Measurements from ENCODE around the gene CLEC4M.
"Not testable (repeated sequence)": the region's sequence is repeated elsewhere in the genome, so short reads cannot be mapped to it uniquely, and the experiment has no call there.

CLEC4M gene

DNA sequence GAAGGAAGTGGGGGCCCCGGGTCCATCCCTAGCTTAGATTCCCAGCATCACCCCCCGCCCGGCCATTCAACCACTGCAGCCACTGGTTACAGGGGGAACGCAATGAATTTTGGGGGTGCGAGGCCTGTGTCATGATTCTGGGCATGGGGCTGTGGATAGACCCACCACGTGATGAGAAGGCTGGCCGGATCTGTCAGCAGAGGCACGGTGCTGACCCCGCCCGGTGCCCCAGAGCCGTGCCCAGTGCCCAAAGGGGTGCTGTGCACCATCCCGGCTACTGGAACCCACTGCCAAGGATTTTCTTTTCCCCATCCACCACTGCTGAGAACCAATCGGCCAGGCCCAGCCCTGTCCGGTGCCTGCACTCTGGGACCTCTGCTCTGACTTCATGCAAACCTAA is 27.4 kb downstream of the CLEC4M start:
- TF ChIP-seq, protein P1, sequence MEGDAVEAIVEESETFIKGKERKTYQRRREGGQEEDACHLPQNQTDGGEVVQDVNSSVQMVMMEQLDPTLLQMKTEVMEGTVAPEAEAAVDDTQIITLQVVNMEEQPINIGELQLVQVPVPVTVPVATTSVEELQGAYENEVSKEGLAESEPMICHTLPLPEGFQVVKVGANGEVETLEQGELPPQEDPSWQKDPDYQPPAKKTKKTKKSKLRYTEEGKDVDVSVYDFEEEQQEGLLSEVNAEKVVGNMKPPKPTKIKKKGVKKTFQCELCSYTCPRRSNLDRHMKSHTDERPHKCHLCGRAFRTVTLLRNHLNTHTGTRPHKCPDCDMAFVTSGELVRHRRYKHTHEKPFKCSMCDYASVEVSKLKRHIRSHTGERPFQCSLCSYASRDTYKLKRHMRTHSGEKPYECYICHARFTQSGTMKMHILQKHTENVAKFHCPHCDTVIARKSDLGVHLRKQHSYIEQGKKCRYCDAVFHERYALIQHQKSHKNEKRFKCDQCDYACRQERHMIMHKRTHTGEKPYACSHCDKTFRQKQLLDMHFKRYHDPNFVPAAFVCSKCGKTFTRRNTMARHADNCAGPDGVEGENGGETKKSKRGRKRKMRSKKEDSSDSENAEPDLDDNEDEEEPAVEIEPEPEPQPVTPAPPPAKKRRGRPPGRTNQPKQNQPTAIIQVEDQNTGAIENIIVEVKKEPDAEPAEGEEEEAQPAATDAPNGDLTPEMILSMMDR (conservative IDR thresholded peaks at IDR 0.05; ENCODE audit: low read depth, low read length), result no peak
- no peak overlapping the region for H3K4me3 ChIP-seq (ENCODE audit: low read depth, low read length)
- no peak for DNase-seq (ENCODE audit: low read depth)

DNA sequence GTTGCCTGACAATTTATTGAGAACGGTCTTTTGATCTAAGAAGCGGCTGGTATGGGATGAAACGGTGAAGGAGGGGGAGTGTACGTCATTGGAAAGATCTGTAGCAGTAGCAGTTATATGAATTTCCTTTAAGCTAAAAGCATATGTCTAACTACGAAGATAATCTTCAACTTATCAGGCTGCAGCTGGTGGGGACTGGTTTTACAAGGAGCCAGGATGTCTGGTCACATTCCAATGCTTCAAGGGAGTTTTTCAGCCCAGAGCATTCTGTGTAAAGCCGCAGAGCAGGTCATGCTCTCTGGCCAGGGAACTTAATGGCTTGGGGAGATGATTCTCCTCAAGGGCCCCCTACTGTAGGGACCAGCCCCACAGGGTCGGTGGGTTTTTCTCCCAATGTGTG is 29.2 kb downstream of the CLEC4M start:
- TF ChIP-seq, protein P1 (conservative IDR thresholded peaks at IDR 0.05; ENCODE audit: low read depth, low read length), result no peak
- DNase-seq (ENCODE audit: low read depth), result peak; percentile 23
- H3K4me3 ChIP-seq (ENCODE audit: low read depth, low read length), result no peak overlapping the region

DNA sequence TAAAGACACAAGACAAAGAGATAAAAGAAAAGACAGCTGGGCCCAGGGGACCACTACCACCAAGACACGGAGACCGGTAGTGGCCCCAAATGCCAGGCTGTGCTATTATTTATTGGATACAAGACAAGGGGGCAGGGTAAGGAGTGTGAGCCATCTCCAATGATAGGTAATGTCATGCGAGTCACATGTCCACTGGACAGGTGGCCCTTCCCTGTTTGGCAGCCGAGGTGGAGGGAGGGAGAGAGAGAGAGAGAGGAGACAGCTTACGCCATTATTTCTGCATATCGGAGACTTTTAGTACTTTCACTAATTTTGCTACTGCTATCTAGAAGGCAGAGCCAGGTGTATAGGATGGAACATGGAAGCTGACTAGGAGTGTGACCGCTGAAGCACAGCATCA is 29.7 kb downstream of the CLEC4M start:
- H3K4me3 ChIP-seq (ENCODE audit: low read depth, low read length); DNase-seq (ENCODE audit: low read depth): not testable (repeated sequence)

DNA sequence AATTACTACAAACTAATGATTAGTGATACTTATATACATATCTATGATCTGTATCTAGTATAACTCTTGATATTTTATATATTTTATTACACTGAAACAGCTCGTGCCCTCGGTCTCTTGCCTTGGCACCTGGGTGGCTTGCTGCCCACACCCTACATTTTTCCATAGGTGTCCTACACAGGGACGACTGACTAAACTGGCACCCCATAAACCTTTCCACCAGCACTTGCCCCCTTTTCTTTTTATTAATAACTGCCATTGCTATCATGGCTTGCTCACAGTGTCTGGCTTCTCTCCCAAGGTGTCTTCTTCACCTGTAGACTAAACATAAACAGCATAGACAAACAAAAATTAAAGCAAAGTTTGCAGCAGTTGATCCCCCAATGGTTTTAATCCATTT is 30.4 kb downstream of the CLEC4M start:
- no peak for DNase-seq (ENCODE audit: low read depth)
- no peak overlapping the region for H3K4me3 ChIP-seq (ENCODE audit: low read depth, low read length)
- TF ChIP-seq, protein P1 (conservative IDR thresholded peaks at IDR 0.05; ENCODE audit: low read depth, low read length), result no peak

DNA sequence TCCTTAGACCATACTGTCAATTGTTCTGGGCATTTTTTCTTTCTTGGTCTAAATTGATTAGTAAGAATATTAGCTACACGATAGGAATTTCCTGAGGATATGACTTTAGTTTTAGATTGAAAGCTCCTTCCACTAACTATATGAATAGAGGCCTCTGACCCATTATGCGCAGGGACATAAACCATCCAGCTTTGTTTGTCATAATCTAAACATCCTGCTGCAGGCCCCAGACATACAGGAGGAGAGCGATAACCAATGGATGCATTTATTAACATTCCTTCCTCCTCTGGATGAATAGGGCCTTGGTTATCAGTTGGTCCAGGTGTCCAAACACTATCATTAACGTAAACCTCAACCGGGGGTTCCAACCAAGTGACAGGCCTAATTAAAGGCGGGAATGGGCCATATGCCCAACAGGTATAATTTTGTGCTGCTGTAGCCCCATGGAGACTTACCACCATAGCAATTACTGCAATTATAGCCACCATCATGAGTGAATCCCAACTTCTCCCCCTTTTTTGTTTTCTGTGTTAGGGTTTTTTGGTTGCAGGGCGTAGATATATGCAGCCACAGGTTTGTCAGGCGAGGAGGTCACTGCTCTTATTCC is 32.6 kb downstream of the CLEC4M start:
- TF ChIP-seq, protein P1 (conservative IDR thresholded peaks at IDR 0.05; ENCODE audit: low read depth, low read length), result no peak
- no peak overlapping the region for H3K4me3 ChIP-seq (ENCODE audit: low read depth, low read length)
- DNase-seq (ENCODE audit: low read depth), result no peak

DNA sequence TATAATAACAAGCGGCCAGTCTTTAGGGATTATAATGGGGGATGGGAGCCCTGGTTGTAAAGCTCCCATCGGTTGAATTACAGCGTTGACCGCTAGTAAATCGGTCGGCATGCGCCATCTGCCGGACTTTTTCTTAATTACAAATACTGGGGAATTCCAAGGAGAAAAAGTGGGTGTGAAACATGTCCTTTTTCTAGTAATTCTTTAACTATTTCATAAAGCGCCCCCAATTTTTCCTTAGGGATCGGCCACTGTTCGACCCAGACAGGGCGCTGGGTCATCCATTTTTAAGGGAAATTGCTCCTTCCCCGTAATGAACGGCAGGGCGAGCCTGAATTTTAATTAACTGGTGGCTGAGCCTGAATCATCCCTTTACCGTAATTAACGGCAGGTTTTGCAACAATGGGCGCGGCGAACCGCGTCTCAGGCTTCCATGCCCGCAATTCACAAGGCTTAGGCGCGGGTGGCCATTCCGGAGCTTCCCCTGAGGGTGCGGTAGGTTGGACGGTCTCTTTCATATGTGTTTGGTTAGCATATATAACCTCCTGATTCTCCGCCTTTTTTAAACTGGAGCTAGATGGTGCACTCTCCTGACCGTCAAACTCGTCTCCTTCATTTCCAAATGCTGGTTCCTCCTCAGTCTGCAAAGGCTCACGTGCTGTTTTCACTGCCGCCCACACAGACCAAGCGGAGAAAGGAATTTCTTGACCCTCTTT is 36.8 kb downstream of the CLEC4M start:
- TF ChIP-seq, protein P1 (conservative IDR thresholded peaks at IDR 0.05; ENCODE audit: low read depth, low read length), result peak; percentile 74
- peak; percentile 85 for DNase-seq (ENCODE audit: low read depth)
- peak overlapping the region; percentile 22 for H3K4me3 ChIP-seq (ENCODE audit: low read depth, low read length)

DNA sequence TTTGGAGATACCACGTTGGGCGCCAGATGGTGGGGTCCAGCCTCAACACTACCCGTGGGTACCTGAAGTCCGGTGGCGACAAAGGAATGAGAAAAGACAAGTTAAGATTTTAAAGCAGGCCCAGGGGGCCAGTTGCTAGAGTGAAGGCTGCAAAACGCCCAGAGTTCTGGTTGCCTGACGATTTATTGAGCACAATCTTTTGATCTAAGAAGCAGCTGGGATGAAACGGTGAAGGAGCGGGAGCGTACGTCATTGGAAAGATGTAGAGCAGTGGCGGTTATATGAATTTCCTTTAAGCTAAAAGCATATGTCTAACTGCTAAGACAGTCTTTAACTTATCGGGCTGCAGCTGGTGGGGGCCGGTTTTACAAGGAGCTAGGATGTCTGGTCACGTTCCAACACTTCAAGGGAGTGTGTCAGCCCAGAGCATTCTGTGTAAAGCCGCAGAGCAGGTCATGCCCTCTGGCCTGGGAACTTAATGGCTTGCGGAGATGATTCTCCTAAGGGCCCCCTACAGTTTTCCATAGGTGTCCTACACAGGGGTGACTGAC is 38.1 kb downstream of the CLEC4M start:
- DNase-seq (ENCODE audit: low read depth), result no peak
- TF ChIP-seq, protein P1 (conservative IDR thresholded peaks at IDR 0.05; ENCODE audit: low read depth, low read length), result no peak
- no peak overlapping the region for H3K4me3 ChIP-seq (ENCODE audit: low read depth, low read length)

Data from choroid plexus epithelial cell (primary cell).